Caco-2 (cell line): ENCODE measurements around the gene TAS1R3. TPM values are rescaled to one million over a fixed set of nuclear protein-coding genes. Genes with fewer than 3 reads are reported as not detected.
A peak's percentile ranks its signal among the peaks of the same experiment; 100 is the strongest.

Experiments used
- BruUV-seq: library from RNA; stranded (reverse); fragments of 400-500 nt; replicated peaks from 2 replicates; lab custom pipeline; 2021; lab: Mats Ljungman, UMichigan
- CTCF ChIA-PET: fragments of 300-600 bp; sonication (Branson Sonifier 250); formaldehyde crosslinking; loops from one replicate; lab custom pipeline; 2022; ENCODE audit warnings: antibody characterized with exemption; lab: Charles Lee
- POLR2A ChIA-PET: fragments of 300-600 bp; sonication (Branson Sonifier 250); formaldehyde crosslinking; loops from one replicate; lab custom pipeline; 2022; ENCODE audit warnings: antibody characterized with exemption; lab: Charles Lee
- DNase-seq, 2 experiments: peaks; one replicate each; pipeline versions ENCODE4 v3.0.0 to v3.0.0-alpha.2; 2020 to 2022
- H3K27me3 ChIP-seq: replicated peaks from 2 replicates; pipeline ENCODE4 v1.6.0; 2011; ENCODE audit warnings: low read length; ENCODE audit not compliant: control insufficient read depth, insufficient read depth
- H3K36me3 ChIP-seq: 2 replicates; pipeline ENCODE4 v1.5.1; 2011; ENCODE audit warnings: low read length; ENCODE audit not compliant: control insufficient read depth, insufficient read depth
- H3K4me1 ChIP-seq: fragments of 250-450 bp; sonication (Bioruptor Pico); 2 replicates; pipeline ENCODE4 v1.5.1; 2020; ENCODE audit warnings: mild to moderate bottlenecking
- H3K4me3 ChIP-seq: 2 replicates; pipeline ENCODE4 v1.5.1; 2011; ENCODE audit warnings: low read depth, mild to moderate bottlenecking, control low read depth, low read length
- H3K9me3 ChIP-seq: fragments of 250-450 bp; sonication (Bioruptor Pico); 2 replicates; pipeline ENCODE4 v1.5.1; 2020; ENCODE audit warnings: mild to moderate bottlenecking, moderate library complexity
- H3K27ac Mint-ChIP-seq: one replicate; pipeline ENCODE4 v1.8.0; 2022; ENCODE audit warnings: mixed read lengths; ENCODE audit not compliant: unreplicated experiment
- H3K27me3 Mint-ChIP-seq: one replicate; pipeline ENCODE4 v1.8.0; 2022; ENCODE audit warnings: mixed read lengths; ENCODE audit not compliant: insufficient read depth, unreplicated experiment
- H3K36me3 Mint-ChIP-seq: one replicate; pipeline ENCODE4 v1.8.0; 2022; ENCODE audit warnings: mild to moderate bottlenecking, mixed read lengths; ENCODE audit not compliant: insufficient read depth, unreplicated experiment
- H3K4me1 Mint-ChIP-seq: one replicate; pipeline ENCODE4 v1.8.0; 2022; ENCODE audit warnings: low read depth, mixed read lengths; ENCODE audit not compliant: unreplicated experiment
- H3K4me3 Mint-ChIP-seq: one replicate; pipeline ENCODE4 v1.8.0; 2022; ENCODE audit warnings: mild to moderate bottlenecking, moderate library complexity, mixed read lengths; ENCODE audit not compliant: unreplicated experiment
- H3K9me3 Mint-ChIP-seq: one replicate; pipeline ENCODE4 v1.8.0; 2022; ENCODE audit warnings: mixed read lengths; ENCODE audit not compliant: unreplicated experiment
- CTCF ChIP-seq, 2 experiments: fragments of 200-600 bp in 1 of 2; IDR thresholded peaks; 1 replicate in 1 of 2; 2 replicates in 1 of 2; pipeline versions ENCODE4 v1.5.1 to v1.8.0; 2011 to 2022; ENCODE audit warnings: antibody characterized with exemption in 1 of 2, control low read depth in 1 of 2, inconsistent platforms in 1 of 2, low read depth in 1 of 2, low read length in 1 of 2, mild to moderate bottlenecking in 1 of 2, moderate library complexity in 1 of 2; ENCODE audit not compliant: insufficient read depth in 1 of 2, severe bottlenecking in 1 of 2, unreplicated experiment in 1 of 2
- intact Hi-C: fragments of 100-400 bp; cut with micrococcal nuclease; formaldehyde crosslinking; loops from one replicate; pipeline ENCODE4 v1.10.0; 2022; ENCODE audit not compliant: unreplicated experiment
- total RNA-seq: library from RNA; stranded (reverse); gene quantifications from 2 replicates; pipeline ENCODE4 v1.2.3, GENCODE V29; 2022

The TAS1R3 gene
- total RNA-seq, 1 experiment from 2014 or later = 0.29 TPM

GRCh38 chr1:1348420-1349255 lies 17.6 kb downstream of the TAS1R3 start:
- peak overlapping the region; percentile 79 for H3K4me3 ChIP-seq
- H3K4me1 Mint-ChIP-seq = no peaks in the 10 kb centered on the region
- TF ChIP-seq CTCF (IDR thresholded peaks at IDR 0.05; ENCODE audit: insufficient read depth in 1 of 2, low read depth in 1 of 2, low read length in 1 of 2, severe bottlenecking in 1 of 2, unreplicated experiment in 1 of 2) = no peak
- H3K27ac Mint-ChIP-seq = no peak overlapping the region
- no peaks in the 10 kb centered on the region for H3K27me3 ChIP-seq
- no TSS peak for BruUV-seq
- intact Hi-C loops = loop anchor here (10.0 kb wide), 1 partner anchor 156 kb away; no protein-coding TSS in a partner anchor
- no peaks in the 10 kb centered on the region; the same call in 1 of the 2 replicates for H3K36me3 ChIP-seq
- no peaks in the 10 kb centered on the region for H3K9me3 Mint-ChIP-seq
- CTCF ChIA-PET = interaction anchor here (0.9 to 1.3 kb wide), 2 partner anchors 27 to 44 kb away, joined by 3 to 4 read pairs; no protein-coding TSS in a partner anchor
- POLR2A ChIA-PET = interaction anchor here (0.9 kb wide), 1 partner anchor 27 kb away, joined by 4 read pairs; the partner anchor contains the start of gene AURKAIP1
- H3K9me3 ChIP-seq = no peaks in the 10 kb centered on the region
- DNase-seq = peak in 1 of 2 experiments; percentile 45
- H3K4me1 ChIP-seq = peaks cover 16% of the 10 kb centered on the region
- H3K4me3 Mint-ChIP-seq = peak overlapping the region; percentile 70
- no peaks in the 10 kb centered on the region for H3K27me3 Mint-ChIP-seq
- peaks cover 8% of the 10 kb centered on the region for H3K36me3 Mint-ChIP-seq

GRCh38 chr1:1349256-1350012 lies 18.4 kb downstream of the TAS1R3 start, which contains the start of gene DVL1:
Gene DVL1, minus strand, starts transcription at chr1:1349418. Its CDS starts 353 bp downstream, at chr1:1349065.
- Histone ChIP-seq H3K9me3 (no peaks in the 10 kb centered on the region), H3K36me3 (no peaks in the 10 kb centered on the region; the same call in 1 of the 2 replicates), H3K4me1 (peaks cover 22% of the 10 kb centered on the region), H3K27me3 (no peaks in the 10 kb centered on the region), H3K4me3 (peak within 1 kb of the TSS; percentile 79)
- H3K27ac Mint-ChIP-seq = no peak within 1 kb of the TSS
- DNase-seq = peak; percentile 73 to 77
- intact Hi-C loops = loop anchor here (10.0 kb wide), 1 partner anchor 155 kb away; no protein-coding TSS in a partner anchor
- peak within 1 kb of the TSS; percentile 70 for H3K4me3 Mint-ChIP-seq
- POLR2A ChIA-PET = no interaction called here
- H3K4me1 Mint-ChIP-seq = no peaks in the 10 kb centered on the region
- TF ChIP-seq CTCF (IDR thresholded peaks at IDR 0.05; ENCODE audit: insufficient read depth in 1 of 2, low read depth in 1 of 2, low read length in 1 of 2, severe bottlenecking in 1 of 2, unreplicated experiment in 1 of 2) = peak; percentile 34 to 54
- no peaks in the 10 kb centered on the region for H3K27me3 Mint-ChIP-seq
- peaks cover 13% of the 10 kb centered on the region for H3K36me3 Mint-ChIP-seq
- BruUV-seq = no TSS peak
- no peaks in the 10 kb centered on the region for H3K9me3 Mint-ChIP-seq
- CTCF ChIA-PET = interaction anchor here (1.3 kb wide), 1 partner anchor 26 kb away, joined by 4 read pairs; no protein-coding TSS in a partner anchor
